Muscle layer of colon (tissue), 2 donors: ENCODE data around the gene ZNHIT6.
"Not testable (repeated sequence)": the region's sequence is repeated elsewhere in the genome, so short reads cannot be mapped to it uniquely, and the experiment has no call there.

Experiments used
- H3K27ac ChIP-seq: one replicate; pipeline ENCODE4 v1.7.0; 2013; ENCODE audit warnings: low read depth, mild to moderate bottlenecking, low read length, moderate library complexity
- H3K27me3 ChIP-seq, 2 donors: one replicate each; pipeline ENCODE4 v1.7.0; 2013; ENCODE audit warnings: low read length in 2 of 2, mild to moderate bottlenecking in 2 of 2; ENCODE audit not compliant: insufficient read depth in 2 of 2, control insufficient read depth in 1 of 2
- H3K36me3 ChIP-seq: one replicate; pipeline ENCODE4 v1.7.0; 2013; ENCODE audit warnings: mild to moderate bottlenecking, low read length; ENCODE audit not compliant: insufficient read depth
- H3K4me1 ChIP-seq: one replicate; pipeline ENCODE4 v1.7.0; 2013; ENCODE audit warnings: mild to moderate bottlenecking, low read length; ENCODE audit not compliant: insufficient read depth
- H3K4me3 ChIP-seq, 2 donors: one replicate each; pipeline ENCODE4 v1.7.0; 2013; ENCODE audit warnings: low read length in 2 of 2, low read depth in 1 of 2, mild to moderate bottlenecking in 1 of 2, moderate library complexity in 1 of 2
- H3K9ac ChIP-seq: one replicate; pipeline ENCODE4 v1.7.0; 2013; ENCODE audit warnings: low read length
- H3K9me3 ChIP-seq: one replicate; pipeline ENCODE4 v1.7.0; 2013; ENCODE audit warnings: mild to moderate bottlenecking, low read length
- donor health status: abdominal sarcoma.
- donor health status: Adenocarcinoma of cecum.

ZNHIT6 gene

GRCh38 chr1:85661767-85662166 lies 46.5 kb downstream of the ZNHIT6 start:
- Histone ChIP-seq H3K36me3 (no peaks in the 10 kb centered on the region), H3K27ac (no peak overlapping the region), H3K4me3 (no peak overlapping the region), H3K4me1 (no peaks in the 10 kb centered on the region), H3K9me3 (no peaks in the 10 kb centered on the region), H3K27me3 (no peaks in the 10 kb centered on the region), H3K9ac (no peak overlapping the region)

- no peaks in the 10 kb centered on the region for H3K36me3 ChIP-seq
Observed at GRCh38 chr1:85660541-85660940, 47.7 kb downstream of the ZNHIT6 start.

GRCh38 chr1:85659174-85659573 lies 49.1 kb downstream of the ZNHIT6 start:
- Histone ChIP-seq H3K4me3 (no peak overlapping the region), H3K27ac (no peak overlapping the region), H3K27me3 (no peaks in the 10 kb centered on the region), H3K9ac (no peak overlapping the region), H3K9me3 (no peaks in the 10 kb centered on the region), H3K36me3 (no peaks in the 10 kb centered on the region), H3K4me1 (no peaks in the 10 kb centered on the region)

More at GRCh38 chr1:85660541-85660940, 47.7 kb downstream of the ZNHIT6 start:
- Histone ChIP-seq H3K27ac (no peak overlapping the region), H3K9me3 (no peaks in the 10 kb centered on the region), H3K27me3 (no peaks in the 10 kb centered on the region), H3K4me1 (no peaks in the 10 kb centered on the region), H3K9ac (no peak overlapping the region), H3K4me3 (no peak overlapping the region)

DNA sequence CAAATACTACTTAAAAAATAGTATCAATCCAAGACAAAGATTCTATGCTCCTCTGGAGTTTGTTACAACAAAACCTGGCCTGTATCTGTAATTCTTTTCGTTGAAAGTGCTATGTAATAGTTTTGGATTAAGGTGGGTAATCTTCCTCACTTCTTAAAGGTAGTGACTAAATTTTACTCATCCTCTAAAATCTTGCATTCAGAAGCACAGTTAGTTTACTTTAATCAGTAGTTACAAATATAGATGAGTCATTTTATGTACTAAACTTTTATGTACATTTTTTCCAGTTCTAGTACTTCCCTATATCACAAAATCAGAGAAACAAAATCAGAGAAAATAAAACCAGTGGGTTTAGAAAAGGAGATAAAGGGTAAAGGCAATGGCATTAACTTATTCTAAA lies 51.3 kb downstream of the ZNHIT6 start:
- Histone ChIP-seq H3K36me3 (peaks cover 7% of the 10 kb centered on the region), H3K27ac (no peak overlapping the region), H3K9ac (no peak overlapping the region), H3K27me3 (no peaks in the 10 kb centered on the region), H3K9me3 (no peaks in the 10 kb centered on the region), H3K4me1 (no peaks in the 10 kb centered on the region), H3K4me3 (no peak overlapping the region)

GRCh38 chr1:85656256-85656655 lies 52.0 kb downstream of the ZNHIT6 start:
- Histone ChIP-seq H3K27me3 (no peaks in the 10 kb centered on the region), H3K36me3 (peaks cover 7% of the 10 kb centered on the region), H3K9me3 (no peaks in the 10 kb centered on the region), H3K4me1 (no peaks in the 10 kb centered on the region), H3K9ac (no peak overlapping the region), H3K4me3 (no peak overlapping the region), H3K27ac (no peak overlapping the region)

DNA sequence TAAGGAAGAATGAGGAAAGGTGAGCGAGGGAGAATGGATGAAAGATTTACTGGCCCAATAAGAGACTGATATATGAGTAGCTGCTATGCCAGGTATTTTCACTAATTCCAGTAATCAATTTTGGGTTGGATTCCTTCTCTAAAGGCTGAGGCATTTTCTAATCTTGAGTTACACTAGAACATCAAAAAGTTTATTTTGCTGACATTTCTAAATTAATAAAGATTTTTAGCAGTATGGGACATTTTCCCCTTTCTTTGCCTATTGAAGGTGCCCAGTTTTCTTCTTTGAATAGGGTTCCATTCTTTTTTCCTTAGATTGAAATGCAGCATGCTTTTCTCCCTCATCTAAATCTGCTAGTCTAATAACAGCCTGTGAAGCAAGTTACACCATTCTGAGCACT lies 52.9 kb downstream of the ZNHIT6 start:
- H3K27ac ChIP-seq, result no peak overlapping the region
- H3K9me3 ChIP-seq, result no peaks in the 10 kb centered on the region
- H3K36me3 ChIP-seq, result peaks cover 7% of the 10 kb centered on the region
- H3K27me3 ChIP-seq, result no peaks in the 10 kb centered on the region
- H3K4me3 ChIP-seq, result no peak overlapping the region
- H3K9ac ChIP-seq, result no peak overlapping the region
- H3K4me1 ChIP-seq, result no peaks in the 10 kb centered on the region

DNA sequence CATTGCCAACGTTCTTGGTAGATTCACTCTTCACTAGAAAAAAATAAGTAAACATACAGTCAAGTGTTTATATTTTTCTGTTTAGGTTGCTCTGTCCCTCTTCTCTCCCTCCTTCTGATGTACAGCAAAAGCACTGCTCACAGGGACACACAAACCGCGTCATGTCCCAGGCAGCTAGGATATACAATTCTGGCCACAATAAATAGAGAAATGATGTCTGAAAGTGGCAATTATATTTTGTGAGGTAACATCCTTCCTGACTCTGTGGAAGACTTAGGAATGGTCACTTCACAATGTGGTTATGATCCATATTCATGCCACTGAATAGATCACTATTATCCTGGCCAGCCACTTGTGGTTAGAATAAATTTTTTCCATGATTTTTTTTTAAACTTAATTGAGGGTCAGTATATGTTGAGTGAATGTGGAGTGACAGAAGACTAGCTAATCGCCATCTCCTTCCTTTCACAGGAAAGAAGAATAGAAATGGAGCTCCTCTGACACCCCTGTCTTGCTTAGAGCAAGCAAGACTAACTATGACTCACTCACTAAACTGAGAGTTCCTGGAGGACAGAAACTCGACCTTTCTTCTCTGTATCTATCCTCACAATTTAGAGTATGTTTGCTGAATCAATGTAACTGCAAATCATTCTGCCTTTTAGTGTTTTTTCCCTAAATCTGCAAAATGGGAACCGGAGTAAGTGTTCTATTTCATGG lies 54.0 kb downstream of the ZNHIT6 start:
- Histone ChIP-seq H3K36me3 (peaks cover 7% of the 10 kb centered on the region), H3K27me3 (no peaks in the 10 kb centered on the region), H3K27ac (no peak overlapping the region), H3K9ac (no peak overlapping the region), H3K9me3 (no peaks in the 10 kb centered on the region), H3K4me3 (no peak overlapping the region), H3K4me1 (no peaks in the 10 kb centered on the region)

DNA sequence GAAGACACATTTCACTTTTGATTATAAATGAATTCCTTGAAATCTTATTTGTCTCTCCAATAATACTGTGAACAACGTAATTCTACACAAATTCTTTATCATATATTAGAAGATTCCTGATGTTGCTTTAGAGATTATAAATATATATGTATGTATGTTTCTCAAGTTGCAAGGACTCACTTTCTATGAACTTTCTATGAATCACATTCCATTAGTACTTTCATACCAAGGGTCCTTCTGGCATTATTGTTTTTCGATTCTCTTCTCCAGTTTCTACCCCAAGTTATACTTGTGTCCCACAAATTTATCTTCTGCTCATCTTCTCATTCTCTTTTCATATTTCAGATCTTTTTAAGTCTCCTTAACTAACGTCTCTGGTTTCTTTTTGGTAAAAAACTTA lies 55.9 kb downstream of the ZNHIT6 start:
- H3K36me3 ChIP-seq, result peaks cover 7% of the 10 kb centered on the region
- H3K27me3 ChIP-seq, result no peaks in the 10 kb centered on the region
- no peak overlapping the region for H3K9ac ChIP-seq

GRCh38 chr1:85650645-85651044 lies 57.6 kb downstream of the ZNHIT6 start:
- Histone ChIP-seq H3K9me3 (no peaks in the 10 kb centered on the region), H3K27me3 (no peaks in the 10 kb centered on the region), H3K36me3 (peaks cover 7% of the 10 kb centered on the region), H3K27ac (no peak overlapping the region), H3K9ac (no peak overlapping the region), H3K4me1 (no peaks in the 10 kb centered on the region), H3K4me3 (no peak overlapping the region)

More for the DNA sequence above, 55.9 kb downstream of the ZNHIT6 start:
- no peaks in the 10 kb centered on the region for H3K9me3 ChIP-seq
- H3K4me1 ChIP-seq, result no peaks in the 10 kb centered on the region
- H3K4me3 ChIP-seq, result no peak overlapping the region
- H3K27ac ChIP-seq, result no peak overlapping the region

DNA sequence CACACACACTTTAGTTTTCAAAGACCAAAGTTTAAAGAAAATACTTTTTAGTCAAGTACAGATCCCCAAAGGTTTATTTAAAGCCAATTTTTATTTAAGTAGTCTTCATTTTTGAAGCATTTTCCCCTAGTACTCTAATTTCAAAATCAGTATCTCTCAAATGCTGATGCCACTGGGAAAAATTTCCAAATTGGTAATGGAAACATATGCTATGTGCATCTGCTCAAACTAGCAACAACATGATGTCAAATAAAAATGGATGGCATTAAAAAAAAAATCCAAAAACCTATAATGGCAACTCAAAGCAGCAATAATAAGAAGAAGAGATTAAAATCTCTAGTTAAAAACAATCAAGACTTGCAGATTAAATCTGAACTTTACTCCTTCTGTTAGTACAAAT lies 58.6 kb downstream of the ZNHIT6 start:
- Histone ChIP-seq H3K27me3 (no peaks in the 10 kb centered on the region), H3K9ac (no peak overlapping the region), H3K27ac (no peak overlapping the region), H3K36me3 (peaks cover 7% of the 10 kb centered on the region), H3K4me3 (no peak overlapping the region), H3K4me1 (no peaks in the 10 kb centered on the region), H3K9me3 (no peaks in the 10 kb centered on the region)

GRCh38 chr1:85641598-85642556 lies 66.4 kb downstream of the ZNHIT6 start:
- not testable (repeated sequence) for H3K27ac ChIP-seq, H3K4me3 ChIP-seq, H3K4me1 ChIP-seq, H3K9me3 ChIP-seq, H3K36me3 ChIP-seq, H3K27me3 ChIP-seq, H3K9ac ChIP-seq
